H9 (cell line): ENCODE data around the gene KCND1. TPM values are rescaled to one million over a fixed set of nuclear protein-coding genes. Genes with fewer than 3 reads are reported as not detected.

Source experiments
- DNase-seq: peaks from one replicate; pipeline ENCODE4 v3.0.0-alpha.2; 2017
- H2AFZ ChIP-seq: one replicate; pipeline ENCODE4 v1.6.1; 2013; ENCODE audit warnings: mild to moderate bottlenecking, low read length, control low read depth, moderate library complexity
- H2AK5ac ChIP-seq: 2 replicates; pipeline ENCODE4 v1.6.1; 2013; ENCODE audit warnings: low read length, control low read depth, mixed read lengths; ENCODE audit not compliant: insufficient read length
- H2BK120ac ChIP-seq: one replicate; pipeline ENCODE4 v1.6.1; 2013; ENCODE audit warnings: low read depth, mild to moderate bottlenecking, low read length, control low read depth, inconsistent platforms; ENCODE audit not compliant: poor library complexity, severe bottlenecking
- H2BK12ac ChIP-seq: 2 replicates; pipeline ENCODE4 v1.6.1; 2013; ENCODE audit warnings: low read length, control low read depth, mixed read lengths, low read depth; ENCODE audit not compliant: insufficient read length
- H2BK15ac ChIP-seq: 2 replicates; pipeline ENCODE4 v1.6.1; 2013; ENCODE audit warnings: low read depth, low read length, control low read depth
- H2BK20ac ChIP-seq: one replicate; pipeline ENCODE4 v1.6.1; 2013; ENCODE audit warnings: low read depth, mild to moderate bottlenecking, low read length, control low read depth, inconsistent platforms; ENCODE audit not compliant: poor library complexity, severe bottlenecking
- H2BK5ac ChIP-seq: 2 replicates; pipeline ENCODE4 v1.6.1; 2013; ENCODE audit warnings: low read length, control low read depth, mixed read lengths; ENCODE audit not compliant: insufficient read length
- H3K14ac ChIP-seq: 2 replicates; pipeline ENCODE4 v1.6.1; 2013; ENCODE audit warnings: low read length, control low read depth; ENCODE audit not compliant: insufficient read depth
- H3K18ac ChIP-seq: 2 replicates; pipeline ENCODE4 v1.6.1; 2013; ENCODE audit warnings: low read depth, mild to moderate bottlenecking, mixed read lengths, low read length, control low read depth; ENCODE audit not compliant: insufficient read length
- H3K23ac ChIP-seq: 2 replicates; pipeline ENCODE4 v1.6.1; 2013; ENCODE audit warnings: low read length, control low read depth, mixed read lengths, low read depth; ENCODE audit not compliant: insufficient read length
- H3K23me2 ChIP-seq: 2 replicates; pipeline ENCODE4 v1.6.1; 2013; ENCODE audit warnings: low read depth, mild to moderate bottlenecking, mixed read lengths, low read length, control low read depth; ENCODE audit not compliant: insufficient read length, poor library complexity, severe bottlenecking
- H3K27ac ChIP-seq: 2 replicates; pipeline ENCODE4 v1.5.1; 2013; ENCODE audit warnings: low read length, control low read depth, mixed read lengths, low read depth; ENCODE audit not compliant: insufficient read length
- H3K27me3 ChIP-seq: 2 replicates; pipeline ENCODE4 v1.6.1; 2013; ENCODE audit warnings: low read length, control low read depth, inconsistent platforms; ENCODE audit not compliant: insufficient read depth
- H3K4ac ChIP-seq: 2 replicates; pipeline ENCODE4 v1.6.1; 2013; ENCODE audit warnings: low read depth, mild to moderate bottlenecking, control low read depth, inconsistent platforms, low read length, moderate library complexity
- H3K4me1 ChIP-seq: 2 replicates; pipeline ENCODE4 v1.6.1; 2013; ENCODE audit warnings: low read length, control low read depth, inconsistent platforms; ENCODE audit not compliant: insufficient read depth
- H3K4me2 ChIP-seq: 2 replicates; pipeline ENCODE4 v1.6.1; 2013; ENCODE audit warnings: low read length, control low read depth, mixed read lengths; ENCODE audit not compliant: insufficient read length, insufficient read depth
- H3K56ac ChIP-seq: 2 replicates; pipeline ENCODE4 v1.6.1; 2013; ENCODE audit warnings: low read depth, mild to moderate bottlenecking, mixed read lengths, low read length, control low read depth; ENCODE audit not compliant: insufficient read length
- H3K79me1 ChIP-seq: 2 replicates; pipeline ENCODE4 v1.6.1; 2013; ENCODE audit warnings: low read depth, mild to moderate bottlenecking, moderate library complexity, low read length, control low read depth, inconsistent platforms; ENCODE audit not compliant: insufficient read depth, poor library complexity, severe bottlenecking
- H3K79me2 ChIP-seq: 2 replicates; pipeline ENCODE4 v1.6.1; 2013; ENCODE audit warnings: low read length, control low read depth, inconsistent platforms; ENCODE audit not compliant: insufficient read depth
- H3K9ac ChIP-seq: 2 replicates; pipeline ENCODE4 v1.6.1; 2013; ENCODE audit warnings: low read length, control low read depth, mixed read lengths; ENCODE audit not compliant: insufficient read length; ENCODE audit errors: extremely low read depth
- H3K9me3 ChIP-seq: one replicate; pipeline ENCODE4 v1.6.1; 2013; ENCODE audit warnings: low read depth, low read length, inconsistent platforms; ENCODE audit not compliant: control insufficient read depth
- H3T11ph ChIP-seq: one replicate; pipeline ENCODE4 v1.6.1; 2013; ENCODE audit warnings: mild to moderate bottlenecking, low read length, control low read depth, inconsistent platforms
- H4K20me1 ChIP-seq: one replicate; pipeline ENCODE4 v1.6.1; 2013; ENCODE audit not compliant: control insufficient read depth, insufficient read length, insufficient read depth
- H4K5ac ChIP-seq: 2 replicates; pipeline ENCODE4 v1.6.1; 2013; ENCODE audit warnings: low read depth, mild to moderate bottlenecking, mixed read lengths, low read length, control low read depth; ENCODE audit not compliant: insufficient read length
- H4K8ac ChIP-seq: replicated peaks from 2 replicates; pipeline ENCODE4 v1.6.1; 2013; ENCODE audit warnings: low read length, control low read depth, mixed read lengths, low read depth; ENCODE audit not compliant: insufficient read length
- H4K91ac ChIP-seq: 2 replicates; pipeline ENCODE4 v1.6.1; 2013; ENCODE audit warnings: low read depth, mild to moderate bottlenecking, moderate library complexity, mixed read lengths, low read length, control low read depth; ENCODE audit not compliant: insufficient read length
- H3K27ac Mint-ChIP-seq, 3 experiments: 2 replicates in 2 of 3; 3 replicates in 1 of 3; pipeline ENCODE4 v1.8.0; 2020 to 2021; ENCODE audit warnings: mixed read lengths in 3 of 3, mild to moderate bottlenecking in 1 of 3, moderate library complexity in 1 of 3
- H3K27me3 Mint-ChIP-seq: 2 replicates; pipeline ENCODE4 v1.8.0; 2021; ENCODE audit warnings: low read depth, mild to moderate bottlenecking, moderate library complexity, mixed read lengths
- H3K36me3 Mint-ChIP-seq, 3 experiments: 2 replicates in 2 of 3; 3 replicates in 1 of 3; pipeline ENCODE4 v1.8.0; 2020 to 2021; ENCODE audit warnings: low read depth in 3 of 3, mixed read lengths in 3 of 3; ENCODE audit not compliant: insufficient read depth in 1 of 3
- H3K4me1 Mint-ChIP-seq, 2 experiments: 2 replicates each; pipeline ENCODE4 v1.8.0; 2020; ENCODE audit warnings: mixed read lengths in 2 of 2
- H3K4me3 Mint-ChIP-seq, 2 experiments: 2 replicates in 1 of 2; 3 replicates in 1 of 2; pipeline ENCODE4 v1.8.0; 2020 to 2021; ENCODE audit warnings: mild to moderate bottlenecking in 2 of 2, mixed read lengths in 2 of 2, moderate library complexity in 1 of 2
- H3K9me3 Mint-ChIP-seq, 2 experiments: 2 replicates in 1 of 2; 3 replicates in 1 of 2; pipeline ENCODE4 v1.8.0; 2020; ENCODE audit warnings: mild to moderate bottlenecking in 2 of 2, mixed read lengths in 2 of 2, moderate library complexity in 1 of 2
- WGBS: extraction: QIAGEN DNeasy Blood & Tissue Kit; methylation state at CpG from one replicate; pipeline ENCODE4 v1.1.7; 2013; ENCODE audit warnings: missing lambda C conversion rate, low lambda C conversion rate, mixed read lengths; ENCODE audit not compliant: insufficient read length; ENCODE audit errors: extremely low coverage; 5-methylcytosine and 5-hydroxymethylcytosine counted together
- total RNA-seq: library from RNA; stranded (reverse); gene quantifications from 2 replicates; pipeline ENCODE4 v1.2.1, GENCODE V29; 2021
- TF ChIP-seq, protein P1 (sequence below): fragments of 200-600 bp; sonication (generic); conservative IDR thresholded peaks from 3 replicates; pipeline ENCODE4 v1.8.0; 2021; ENCODE audit warnings: antibody characterized with exemption, mild to moderate bottlenecking

Gene KCND1
- total RNA-seq, 1 experiment from 2014 or later: 5.7 TPM

- H3K23me2 ChIP-seq: no peaks in the 10 kb centered on the region
- peak overlapping the region; percentile 18 for H4K91ac ChIP-seq
- peak overlapping the region; percentile 8 for H2BK12ac ChIP-seq
- H3K4me1 ChIP-seq: peaks cover 4% of the 10 kb centered on the region; the same call in 1 of the 2 replicates
- Mint-ChIP-seq H3K4me1 (peaks cover 15 to 28% of the 10 kb centered on the region in 2 experiments), H3K27ac (peak overlapping the region; percentile 34 to 92 (median 87); a peak in 4 of 7 replicates), H3K9me3 (peaks cover 60 to 70% of the 10 kb centered on the region in 2 experiments), H3K4me3 (peak overlapping the region in 1 of 2 experiments; percentile 31; a peak in 2 of 5 replicates), H3K27me3 (no peaks in the 10 kb centered on the region; the same call in none of the 2 replicates), H3K36me3 (peaks cover 32 to 56% (median 47%) of the 10 kb centered on the region in 3 experiments)
- H2BK15ac ChIP-seq: no peak overlapping the region
- H2BK5ac ChIP-seq: peak overlapping the region; percentile 58
- H3K27ac ChIP-seq: no peak overlapping the region
- TF ChIP-seq, protein P1, sequence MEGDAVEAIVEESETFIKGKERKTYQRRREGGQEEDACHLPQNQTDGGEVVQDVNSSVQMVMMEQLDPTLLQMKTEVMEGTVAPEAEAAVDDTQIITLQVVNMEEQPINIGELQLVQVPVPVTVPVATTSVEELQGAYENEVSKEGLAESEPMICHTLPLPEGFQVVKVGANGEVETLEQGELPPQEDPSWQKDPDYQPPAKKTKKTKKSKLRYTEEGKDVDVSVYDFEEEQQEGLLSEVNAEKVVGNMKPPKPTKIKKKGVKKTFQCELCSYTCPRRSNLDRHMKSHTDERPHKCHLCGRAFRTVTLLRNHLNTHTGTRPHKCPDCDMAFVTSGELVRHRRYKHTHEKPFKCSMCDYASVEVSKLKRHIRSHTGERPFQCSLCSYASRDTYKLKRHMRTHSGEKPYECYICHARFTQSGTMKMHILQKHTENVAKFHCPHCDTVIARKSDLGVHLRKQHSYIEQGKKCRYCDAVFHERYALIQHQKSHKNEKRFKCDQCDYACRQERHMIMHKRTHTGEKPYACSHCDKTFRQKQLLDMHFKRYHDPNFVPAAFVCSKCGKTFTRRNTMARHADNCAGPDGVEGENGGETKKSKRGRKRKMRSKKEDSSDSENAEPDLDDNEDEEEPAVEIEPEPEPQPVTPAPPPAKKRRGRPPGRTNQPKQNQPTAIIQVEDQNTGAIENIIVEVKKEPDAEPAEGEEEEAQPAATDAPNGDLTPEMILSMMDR: no peak
- H3K4ac ChIP-seq: no peak overlapping the region
- H3K23ac ChIP-seq: no peak overlapping the region
- no peak overlapping the region for H2BK20ac ChIP-seq
- H4K5ac ChIP-seq: peak overlapping the region; percentile 43
- H3K14ac ChIP-seq: no peak overlapping the region
- H2AK5ac ChIP-seq: no peak overlapping the region
- no peak overlapping the region for H2BK120ac ChIP-seq
- H3K79me1 ChIP-seq: no peaks in the 10 kb centered on the region
- DNase-seq: no peak
- no peak overlapping the region for H3K18ac ChIP-seq
- H3K56ac ChIP-seq: no peak overlapping the region
- no CpG with 5 or more reads among the region's 8 CpGs for WGBS
- no peaks in the 10 kb centered on the region for H3K9me3 ChIP-seq
- no peaks in the 10 kb centered on the region for H3K27me3 ChIP-seq
- H4K8ac ChIP-seq: no peak overlapping the region
- H3K9ac ChIP-seq: no peak overlapping the region
- peak overlapping the region; percentile 49 for H3K4me2 ChIP-seq
- H2AFZ ChIP-seq: no peak overlapping the region
- no peak overlapping the region for H3T11ph ChIP-seq
- H3K79me2 ChIP-seq: peaks cover 3% of the 10 kb centered on the region; the same call in 1 of the 2 replicates
- no peaks in the 10 kb centered on the region for H4K20me1 ChIP-seq
These were observed 35.1 kb downstream of the KCND1 start for GRCh38 chrX:48936429-48937053.
